OCI-LY3 (cell line): Measurements from ENCODE around the gene FBXW8.

Experiments
- H2AFZ ChIP-seq: fragments of 200-600, 300-600 bp; shearing (Covaris generic); 2 replicates; pipeline ENCODE4 v1.6.0; 2014; ENCODE audit warnings: antibody characterized with exemption, low read depth, low read length
- H3K27ac ChIP-seq: fragments of 200-600, 300-600 bp; sonication (generic); 2 replicates; pipeline ENCODE4 v1.5.1; 2014; ENCODE audit warnings: mild to moderate bottlenecking, low read length, moderate library complexity, mixed read lengths
- H3K27me3 ChIP-seq: fragments of 200-600, 300-600 bp; sonication (generic); 2 replicates; pipeline ENCODE4 v1.6.1; 2014; ENCODE audit warnings: low read depth, low read length, mixed read lengths
- H3K36me3 ChIP-seq: fragments of 200-600, 300-600 bp; sonication (generic); replicated peaks from 2 replicates; pipeline ENCODE3; 2014; ENCODE audit warnings: low read depth, low read length, mixed read lengths
- H3K4me1 ChIP-seq: fragments of 300-600, 200-600 bp; sonication (generic); 2 replicates; pipeline ENCODE4 v1.6.1; 2014; ENCODE audit warnings: low read length, mixed read lengths
- H3K4me2 ChIP-seq: fragments of 200-600, 300-600 bp; sonication (generic); 2 replicates; pipeline ENCODE4 v1.6.1; 2014; ENCODE audit warnings: low read length, mixed read lengths
- H3K4me3 ChIP-seq: fragments of 300-600, 200-600 bp; sonication (generic); 2 replicates; pipeline ENCODE4 v1.5.1; 2014; ENCODE audit warnings: antibody characterized with exemption, mild to moderate bottlenecking, low read length, moderate library complexity
- H3K79me2 ChIP-seq: fragments of 300-600, 200-600 bp; shearing (Covaris generic); 2 replicates; pipeline ENCODE4 v1.6.1; 2014; ENCODE audit warnings: mild to moderate bottlenecking, low read length, mixed read lengths
- H3K9ac ChIP-seq: fragments of 300-600, 200-600 bp; shearing (Covaris generic); 2 replicates; pipeline ENCODE4 v1.6.0; 2014; ENCODE audit warnings: mild to moderate bottlenecking, low read length, moderate library complexity
- H3K9me3 ChIP-seq: fragments of 200-600, 300-600 bp; shearing (Covaris generic); 2 replicates; pipeline ENCODE4 v1.6.1; 2014; ENCODE audit warnings: low read length, mixed read lengths; ENCODE audit not compliant: insufficient read depth
- H4K20me1 ChIP-seq: fragments of 200-600, 300-600 bp; sonication (generic); 2 replicates; pipeline ENCODE4 v1.6.1; 2016; ENCODE audit warnings: low read length, mixed read lengths; ENCODE audit not compliant: insufficient read depth
- EZH2phosphoT487 ChIP-seq: fragments of 200-600 bp; shearing (Covaris generic); IDR thresholded peaks from 2 replicates; pipeline ENCODE4 v1.6.1; 2018; ENCODE audit warnings: antibody characterized with exemption, mixed run types, low read depth
- TF ChIP-seq, protein P1 (sequence below): fragments of 200-600, 300-600 bp; sonication (generic); IDR thresholded peaks from 2 replicates; pipeline ENCODE4 v1.5.1; 2014; ENCODE audit warnings: antibody characterized with exemption, low read length, low read depth

Gene FBXW8, protein sequence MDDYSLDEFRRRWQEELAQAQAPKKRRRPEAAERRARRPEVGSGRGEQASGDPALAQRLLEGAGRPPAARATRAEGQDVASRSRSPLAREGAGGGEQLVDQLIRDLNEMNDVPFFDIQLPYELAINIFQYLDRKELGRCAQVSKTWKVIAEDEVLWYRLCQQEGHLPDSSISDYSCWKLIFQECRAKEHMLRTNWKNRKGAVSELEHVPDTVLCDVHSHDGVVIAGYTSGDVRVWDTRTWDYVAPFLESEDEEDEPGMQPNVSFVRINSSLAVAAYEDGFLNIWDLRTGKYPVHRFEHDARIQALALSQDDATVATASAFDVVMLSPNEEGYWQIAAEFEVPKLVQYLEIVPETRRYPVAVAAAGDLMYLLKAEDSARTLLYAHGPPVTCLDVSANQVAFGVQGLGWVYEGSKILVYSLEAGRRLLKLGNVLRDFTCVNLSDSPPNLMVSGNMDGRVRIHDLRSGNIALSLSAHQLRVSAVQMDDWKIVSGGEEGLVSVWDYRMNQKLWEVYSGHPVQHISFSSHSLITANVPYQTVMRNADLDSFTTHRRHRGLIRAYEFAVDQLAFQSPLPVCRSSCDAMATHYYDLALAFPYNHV

DNA sequence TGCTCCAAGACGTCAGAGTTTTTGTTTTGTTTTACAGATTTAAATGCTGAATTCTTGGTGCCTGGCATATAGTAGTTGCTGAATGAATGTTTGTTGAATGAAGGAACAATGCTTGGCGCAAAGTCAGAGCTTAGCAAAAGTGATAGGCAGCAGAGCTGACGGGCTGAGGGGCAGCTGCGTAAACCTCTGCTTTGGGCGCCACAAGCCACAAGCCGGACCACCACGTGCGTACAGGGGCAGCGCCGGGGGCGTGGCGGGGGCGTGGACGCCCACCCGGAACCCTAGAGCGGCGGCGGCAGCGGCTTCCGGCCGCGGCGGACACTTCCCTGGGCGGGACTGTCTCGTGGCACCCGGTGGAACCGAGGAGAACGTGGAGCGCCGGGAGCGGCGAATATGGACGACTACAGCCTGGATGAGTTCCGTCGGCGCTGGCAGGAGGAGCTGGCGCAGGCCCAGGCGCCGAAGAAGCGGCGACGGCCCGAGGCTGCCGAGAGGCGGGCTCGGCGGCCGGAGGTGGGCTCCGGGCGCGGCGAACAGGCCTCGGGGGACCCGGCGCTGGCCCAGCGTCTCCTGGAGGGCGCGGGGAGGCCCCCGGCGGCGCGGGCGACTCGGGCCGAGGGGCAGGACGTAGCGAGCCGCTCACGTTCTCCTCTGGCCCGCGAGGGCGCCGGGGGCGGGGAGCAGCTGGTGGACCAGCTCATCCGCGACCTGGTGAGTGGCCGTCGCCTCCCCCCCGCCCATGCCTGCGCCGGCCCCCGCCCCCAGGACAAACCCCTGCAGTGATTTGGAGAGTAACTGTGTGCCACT is at the start of gene FBXW8:
Gene FBXW8 (plus strand): TSS at position 306 of the 807 bp plus-strand sequence. CDS start 88 bp downstream, at position 394.
- TF ChIP-seq, protein P1, sequence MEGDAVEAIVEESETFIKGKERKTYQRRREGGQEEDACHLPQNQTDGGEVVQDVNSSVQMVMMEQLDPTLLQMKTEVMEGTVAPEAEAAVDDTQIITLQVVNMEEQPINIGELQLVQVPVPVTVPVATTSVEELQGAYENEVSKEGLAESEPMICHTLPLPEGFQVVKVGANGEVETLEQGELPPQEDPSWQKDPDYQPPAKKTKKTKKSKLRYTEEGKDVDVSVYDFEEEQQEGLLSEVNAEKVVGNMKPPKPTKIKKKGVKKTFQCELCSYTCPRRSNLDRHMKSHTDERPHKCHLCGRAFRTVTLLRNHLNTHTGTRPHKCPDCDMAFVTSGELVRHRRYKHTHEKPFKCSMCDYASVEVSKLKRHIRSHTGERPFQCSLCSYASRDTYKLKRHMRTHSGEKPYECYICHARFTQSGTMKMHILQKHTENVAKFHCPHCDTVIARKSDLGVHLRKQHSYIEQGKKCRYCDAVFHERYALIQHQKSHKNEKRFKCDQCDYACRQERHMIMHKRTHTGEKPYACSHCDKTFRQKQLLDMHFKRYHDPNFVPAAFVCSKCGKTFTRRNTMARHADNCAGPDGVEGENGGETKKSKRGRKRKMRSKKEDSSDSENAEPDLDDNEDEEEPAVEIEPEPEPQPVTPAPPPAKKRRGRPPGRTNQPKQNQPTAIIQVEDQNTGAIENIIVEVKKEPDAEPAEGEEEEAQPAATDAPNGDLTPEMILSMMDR: no peak
- TF ChIP-seq EZH2phosphoT487: no peak
- Histone ChIP-seq H3K9ac (peak within 1 kb of the TSS; percentile 83), H3K27me3 (no peaks in the 10 kb centered on the region), H3K79me2 (peaks cover 41% of the 10 kb centered on the region), H3K36me3 (peaks cover 11% of the 10 kb centered on the region), H3K27ac (peak within 1 kb of the TSS; percentile 37), H3K4me1 (peaks cover 10% of the 10 kb centered on the region), H3K9me3 (no peaks in the 10 kb centered on the region), H3K4me3 (peak within 1 kb of the TSS; percentile 99), H3K4me2 (peak within 1 kb of the TSS; percentile 98), H4K20me1 (peaks cover 8% of the 10 kb centered on the region; the same call in 1 of the 2 replicates), H2AFZ (peak within 1 kb of the TSS; percentile 96)

DNA sequence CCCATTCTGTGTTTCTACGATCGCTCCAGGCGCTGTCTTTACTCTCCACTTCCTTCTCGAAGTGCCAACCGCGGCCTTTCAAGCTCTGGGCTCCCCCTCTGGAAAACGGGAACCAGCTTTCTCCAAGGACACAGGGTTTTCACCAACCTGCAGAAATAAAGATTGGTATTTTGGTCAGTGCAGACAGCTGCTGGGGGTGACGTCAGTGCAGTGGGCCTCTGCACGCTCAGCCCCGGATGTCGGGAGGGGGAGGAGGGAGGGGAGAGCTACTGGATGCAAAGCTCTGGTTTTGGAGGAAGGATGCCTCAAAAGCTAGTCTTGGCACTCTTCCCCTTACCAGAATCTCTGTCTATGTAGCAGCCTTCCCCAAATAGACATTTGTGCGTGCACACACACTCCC is 49.4 kb upstream of the FBXW8 start:
- Histone ChIP-seq H3K36me3 (no peaks in the 10 kb centered on the region), H3K4me1 (peaks cover 64% of the 10 kb centered on the region), H3K27me3 (peaks cover 16% of the 10 kb centered on the region), H3K4me2 (peak overlapping the region; percentile 95), H3K9me3 (no peaks in the 10 kb centered on the region), H3K27ac (peak overlapping the region; percentile 47), H3K9ac (0 out of 2 replicates have a peak overlapping the region, but pooled peaks have one; percentile 4), H3K4me3 (peak overlapping the region; percentile 75), H3K79me2 (no peaks in the 10 kb centered on the region), H4K20me1 (no peaks in the 10 kb centered on the region), H2AFZ (no peak overlapping the region)
- no peak for TF ChIP-seq EZH2phosphoT487
- TF ChIP-seq, protein P1: no peak

DNA sequence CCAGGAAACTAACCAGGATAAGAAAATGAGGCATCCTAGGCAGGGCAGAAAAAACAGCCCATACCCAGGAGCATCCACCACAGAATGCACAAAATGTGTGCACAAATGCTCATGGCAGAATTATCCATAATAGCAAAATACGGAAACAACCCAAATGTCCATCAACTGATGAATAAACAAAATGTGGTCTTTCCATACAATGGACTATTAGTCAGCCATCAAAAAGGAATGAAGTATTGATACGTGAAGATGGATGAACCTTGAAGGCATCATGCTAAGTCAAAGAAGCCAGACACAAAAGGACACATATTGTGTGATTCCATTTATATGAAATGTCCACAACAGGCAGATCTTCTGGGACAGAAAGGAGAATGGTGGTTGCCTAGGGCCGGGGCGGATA is 48.6 kb upstream of the FBXW8 start:
- Histone ChIP-seq H3K9ac (no peak overlapping the region), H3K27me3 (peaks cover 16% of the 10 kb centered on the region), H3K79me2 (no peaks in the 10 kb centered on the region), H3K36me3 (no peaks in the 10 kb centered on the region), H3K4me2 (peak overlapping the region; percentile 95; the same call in 1 of the 2 replicates), H3K4me1 (peaks cover 57% of the 10 kb centered on the region), H3K9me3 (no peaks in the 10 kb centered on the region), H3K4me3 (peak overlapping the region; percentile 75; the same call in 1 of the 2 replicates), H3K27ac (peak overlapping the region; percentile 47; the same call in 1 of the 2 replicates), H2AFZ (no peak overlapping the region), H4K20me1 (no peaks in the 10 kb centered on the region)
- TF ChIP-seq, protein P1: no peak
- TF ChIP-seq EZH2phosphoT487: no peak
